Neural cell (in vitro differentiated cells): ENCODE measurements around the gene SERPINB8. TPM values are rescaled to one million over a fixed set of nuclear protein-coding genes. Genes with fewer than 3 reads are reported as not detected.

Experiments
- H2AFZ ChIP-seq: fragments of 200-600, 300-800 bp; sonication (generic), shearing (Covaris generic); 2 replicates; pipeline ENCODE4 v1.6.0; 2014; ENCODE audit warnings: low read depth, mild to moderate bottlenecking, antibody characterized with exemption, low read length, moderate library complexity
- H3F3A ChIP-seq: fragments of 200-600 bp; shearing (Covaris generic); 2 replicates; pipeline ENCODE4 v1.6.1; 2016; ENCODE audit warnings: mild to moderate bottlenecking, moderate library complexity, mixed read lengths, antibody characterized with exemption, low read length; ENCODE audit not compliant: insufficient read depth, poor library complexity, severe bottlenecking
- H3K27ac ChIP-seq: fragments of 200-600, 300-800 bp; sonication (generic), shearing (Covaris generic); 2 replicates; pipeline ENCODE4 v1.5.1; 2014; ENCODE audit warnings: mild to moderate bottlenecking, low read length, moderate library complexity
- H3K27me3 ChIP-seq: fragments of 300-800, 200-600 bp; sonication (generic), shearing (Covaris generic); 2 replicates; pipeline ENCODE4 v1.6.0; 2014; ENCODE audit warnings: mild to moderate bottlenecking, low read depth, low read length, moderate library complexity; ENCODE audit not compliant: insufficient read depth
- H3K36me3 ChIP-seq: fragments of 300-800, 200-600 bp; sonication (generic), shearing (Covaris generic); 2 replicates; pipeline ENCODE4 v1.5.1; 2014; ENCODE audit warnings: mild to moderate bottlenecking, antibody characterized with exemption, low read length, moderate library complexity; ENCODE audit not compliant: insufficient read depth
- H3K4me2 ChIP-seq: fragments of 300-800, 200-600 bp; sonication (generic), shearing (Covaris generic); 2 replicates; pipeline ENCODE4 v1.6.0; 2014; ENCODE audit warnings: mild to moderate bottlenecking, low read length
- H3K4me3 ChIP-seq: fragments of 300-800, 200-600 bp; sonication (generic), shearing (Covaris generic); 2 replicates; pipeline ENCODE4 v1.5.1; 2014; ENCODE audit warnings: mild to moderate bottlenecking, low read length, moderate library complexity
- H3K79me2 ChIP-seq: fragments of 200-600 bp; shearing (Covaris generic); replicated peaks from 2 replicates; pipeline ENCODE4 v1.6.0; 2014; ENCODE audit warnings: mild to moderate bottlenecking, low read length, moderate library complexity; ENCODE audit not compliant: insufficient read depth
- H3K9ac ChIP-seq: fragments of 300-800, 200-600 bp; sonication (generic), shearing (Covaris generic); 2 replicates; pipeline ENCODE4 v1.6.1; 2016; ENCODE audit warnings: mild to moderate bottlenecking, low read length, mixed read lengths
- H3K9me2 ChIP-seq: fragments of 200-600 bp; shearing (Covaris generic); 2 replicates; pipeline ENCODE4 v1.6.1; 2016; ENCODE audit warnings: mild to moderate bottlenecking, low read length, mixed read lengths; ENCODE audit not compliant: insufficient read depth
- H3K9me3 ChIP-seq: fragments of 200-600, 300-800 bp; sonication (generic), shearing (Covaris generic); 2 replicates; pipeline ENCODE4 v1.6.1; 2016; ENCODE audit warnings: mild to moderate bottlenecking, mixed run types, low read length, moderate library complexity, mixed read lengths
- H4K20me1 ChIP-seq: fragments of 200-600 bp; shearing (Covaris generic); 2 replicates; pipeline ENCODE4 v1.6.1; 2016; ENCODE audit warnings: mild to moderate bottlenecking, mixed run types; ENCODE audit not compliant: insufficient read depth
- EP300 ChIP-seq: fragments of 450-650 bp; conservative IDR thresholded peaks from 2 replicates; pipeline ENCODE4 v1.6.1; 2014; ENCODE audit warnings: antibody characterized with exemption, mild to moderate bottlenecking, moderate library complexity; ENCODE audit not compliant: poor library complexity, severe bottlenecking
- EZH2 ChIP-seq: fragments of 200-600, 300-800 bp; shearing (Covaris generic), sonication (generic); IDR thresholded peaks from 2 replicates; pipeline ENCODE4 v1.6.1; 2014; ENCODE audit warnings: antibody characterized with exemption, low read length, borderline replicate concordance, mild to moderate bottlenecking; ENCODE audit not compliant: insufficient read depth, poor library complexity, severe bottlenecking
- MXI1 ChIP-seq: fragments of 450-650 bp; conservative IDR thresholded peaks from 2 replicates; pipeline ENCODE4 v1.6.1; 2014; ENCODE audit warnings: antibody characterized with exemption, mild to moderate bottlenecking; ENCODE audit not compliant: poor library complexity, severe bottlenecking
- POLR2AphosphoS5 ChIP-seq: IDR thresholded peaks from 2 replicates; pipeline ENCODE4 v1.6.1; 2012
- RAD21 ChIP-seq: fragments of 450-650 bp; conservative IDR thresholded peaks from 2 replicates; pipeline ENCODE4 v1.6.1; 2014; ENCODE audit warnings: antibody characterized with exemption, mild to moderate bottlenecking, moderate library complexity
- SMC3 ChIP-seq: fragments of 450-650 bp; conservative IDR thresholded peaks from 2 replicates; pipeline ENCODE4 v1.6.1; 2014; ENCODE audit warnings: antibody characterized with exemption, mild to moderate bottlenecking, moderate library complexity; ENCODE audit not compliant: poor library complexity
- TAF1 ChIP-seq: IDR thresholded peaks from 2 replicates; pipeline ENCODE4 v1.6.1; 2012; ENCODE audit warnings: low read depth
- polyA plus RNA-seq: library from polyadenylated mRNA; depleted of rRNA; stranded (reverse); fragments of >200 nt; gene quantifications from 2 replicates; pipeline ENCODE4 v1.2.3, GENCODE V29; 2014
- TF ChIP-seq, protein P1 (sequence below): IDR thresholded peaks from 2 replicates; pipeline ENCODE4 v1.6.1; 2012; ENCODE audit warnings: borderline replicate concordance
- TF ChIP-seq, protein P2 (sequence below): fragments of 450-650 bp; IDR thresholded peaks from 2 replicates; pipeline ENCODE4 v1.5.1; 2014; ENCODE audit warnings: antibody characterized with exemption, mild to moderate bottlenecking, moderate library complexity; ENCODE audit not compliant: poor library complexity, severe bottlenecking

Gene SERPINB8
- polyA plus RNA-seq, 1 donor from 2014 or later, result 2.0 TPM

DNA sequence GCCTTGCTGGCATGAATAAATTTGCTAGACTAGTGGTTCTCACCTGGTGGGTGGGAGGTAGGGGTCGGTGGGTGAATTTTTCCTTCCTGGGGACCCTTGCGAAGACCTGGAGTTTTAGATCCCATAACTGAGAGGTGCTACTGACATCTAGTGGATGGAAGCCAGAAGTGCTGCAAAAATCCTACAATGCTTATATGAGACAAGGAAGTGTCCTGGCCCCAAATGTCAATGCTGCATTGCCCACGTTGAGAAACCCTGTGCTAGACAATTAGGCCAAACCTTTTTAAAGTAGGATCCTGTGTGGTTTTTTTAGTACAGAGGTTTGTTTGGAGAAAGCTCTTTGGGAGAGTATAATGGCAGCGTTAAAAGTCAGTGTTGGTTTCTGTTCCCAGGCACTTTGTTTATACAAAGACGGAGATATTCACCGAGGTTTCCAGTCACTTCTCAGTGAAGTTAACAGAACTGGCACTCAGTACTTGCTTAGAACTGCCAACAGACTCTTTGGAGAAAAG lies 9.6 kb downstream of the SERPINB8 start:
- no peaks in the 10 kb centered on the region for H3K9me2 ChIP-seq
- H2AFZ ChIP-seq, result no peak overlapping the region
- H3K4me2 ChIP-seq, result no peak overlapping the region
- H3K27ac ChIP-seq, result no peak overlapping the region
- H3K79me2 ChIP-seq, result no peaks in the 10 kb centered on the region
- TF ChIP-seq MXI1 (no peak), TAF1 (no peak), POLR2AphosphoS5 (no peak), RAD21 (peak; percentile 83), EP300 (no peak), EZH2 (no peak), SMC3 (peak; percentile 81)
- TF ChIP-seq, protein P1, sequence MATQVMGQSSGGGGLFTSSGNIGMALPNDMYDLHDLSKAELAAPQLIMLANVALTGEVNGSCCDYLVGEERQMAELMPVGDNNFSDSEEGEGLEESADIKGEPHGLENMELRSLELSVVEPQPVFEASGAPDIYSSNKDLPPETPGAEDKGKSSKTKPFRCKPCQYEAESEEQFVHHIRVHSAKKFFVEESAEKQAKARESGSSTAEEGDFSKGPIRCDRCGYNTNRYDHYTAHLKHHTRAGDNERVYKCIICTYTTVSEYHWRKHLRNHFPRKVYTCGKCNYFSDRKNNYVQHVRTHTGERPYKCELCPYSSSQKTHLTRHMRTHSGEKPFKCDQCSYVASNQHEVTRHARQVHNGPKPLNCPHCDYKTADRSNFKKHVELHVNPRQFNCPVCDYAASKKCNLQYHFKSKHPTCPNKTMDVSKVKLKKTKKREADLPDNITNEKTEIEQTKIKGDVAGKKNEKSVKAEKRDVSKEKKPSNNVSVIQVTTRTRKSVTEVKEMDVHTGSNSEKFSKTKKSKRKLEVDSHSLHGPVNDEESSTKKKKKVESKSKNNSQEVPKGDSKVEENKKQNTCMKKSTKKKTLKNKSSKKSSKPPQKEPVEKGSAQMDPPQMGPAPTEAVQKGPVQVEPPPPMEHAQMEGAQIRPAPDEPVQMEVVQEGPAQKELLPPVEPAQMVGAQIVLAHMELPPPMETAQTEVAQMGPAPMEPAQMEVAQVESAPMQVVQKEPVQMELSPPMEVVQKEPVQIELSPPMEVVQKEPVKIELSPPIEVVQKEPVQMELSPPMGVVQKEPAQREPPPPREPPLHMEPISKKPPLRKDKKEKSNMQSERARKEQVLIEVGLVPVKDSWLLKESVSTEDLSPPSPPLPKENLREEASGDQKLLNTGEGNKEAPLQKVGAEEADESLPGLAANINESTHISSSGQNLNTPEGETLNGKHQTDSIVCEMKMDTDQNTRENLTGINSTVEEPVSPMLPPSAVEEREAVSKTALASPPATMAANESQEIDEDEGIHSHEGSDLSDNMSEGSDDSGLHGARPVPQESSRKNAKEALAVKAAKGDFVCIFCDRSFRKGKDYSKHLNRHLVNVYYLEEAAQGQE, result no peak
- TF ChIP-seq, protein P2, sequence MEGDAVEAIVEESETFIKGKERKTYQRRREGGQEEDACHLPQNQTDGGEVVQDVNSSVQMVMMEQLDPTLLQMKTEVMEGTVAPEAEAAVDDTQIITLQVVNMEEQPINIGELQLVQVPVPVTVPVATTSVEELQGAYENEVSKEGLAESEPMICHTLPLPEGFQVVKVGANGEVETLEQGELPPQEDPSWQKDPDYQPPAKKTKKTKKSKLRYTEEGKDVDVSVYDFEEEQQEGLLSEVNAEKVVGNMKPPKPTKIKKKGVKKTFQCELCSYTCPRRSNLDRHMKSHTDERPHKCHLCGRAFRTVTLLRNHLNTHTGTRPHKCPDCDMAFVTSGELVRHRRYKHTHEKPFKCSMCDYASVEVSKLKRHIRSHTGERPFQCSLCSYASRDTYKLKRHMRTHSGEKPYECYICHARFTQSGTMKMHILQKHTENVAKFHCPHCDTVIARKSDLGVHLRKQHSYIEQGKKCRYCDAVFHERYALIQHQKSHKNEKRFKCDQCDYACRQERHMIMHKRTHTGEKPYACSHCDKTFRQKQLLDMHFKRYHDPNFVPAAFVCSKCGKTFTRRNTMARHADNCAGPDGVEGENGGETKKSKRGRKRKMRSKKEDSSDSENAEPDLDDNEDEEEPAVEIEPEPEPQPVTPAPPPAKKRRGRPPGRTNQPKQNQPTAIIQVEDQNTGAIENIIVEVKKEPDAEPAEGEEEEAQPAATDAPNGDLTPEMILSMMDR, result peak; percentile 87
- no peak overlapping the region for H3K4me3 ChIP-seq
- H3F3A ChIP-seq, result no peaks in the 10 kb centered on the region
- no peaks in the 10 kb centered on the region for H4K20me1 ChIP-seq
- H3K9me3 ChIP-seq, result no peaks in the 10 kb centered on the region
- no peaks in the 10 kb centered on the region for H3K36me3 ChIP-seq
- no peaks in the 10 kb centered on the region for H3K27me3 ChIP-seq
- H3K9ac ChIP-seq, result no peak overlapping the region

DNA sequence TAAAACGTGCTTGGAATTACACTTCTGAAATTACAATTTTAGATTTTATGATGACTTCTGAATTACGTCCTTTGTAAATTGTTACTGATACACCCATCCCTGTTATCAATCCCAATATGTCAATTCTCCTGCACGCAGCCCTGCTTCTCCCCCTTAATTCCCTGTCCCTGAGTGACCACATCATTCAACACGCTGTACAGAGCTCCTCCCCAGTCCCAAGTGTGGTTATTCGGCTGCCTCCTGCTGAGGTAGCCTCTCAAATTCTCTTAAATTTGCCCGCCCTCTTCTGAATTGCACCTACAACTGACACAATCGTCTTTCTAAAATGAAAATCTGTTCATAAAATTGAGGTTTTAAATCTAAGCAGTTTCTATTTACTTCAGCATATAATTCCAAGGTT lies 10.1 kb downstream of the SERPINB8 start:
- Histone ChIP-seq H3K4me2 (no peak overlapping the region), H3K27me3 (no peaks in the 10 kb centered on the region), H3K79me2 (no peaks in the 10 kb centered on the region), H3F3A (no peaks in the 10 kb centered on the region), H3K27ac (no peak overlapping the region), H4K20me1 (no peaks in the 10 kb centered on the region), H3K9ac (no peak overlapping the region), H3K9me2 (no peaks in the 10 kb centered on the region), H3K4me3 (no peak overlapping the region), H3K9me3 (no peaks in the 10 kb centered on the region), H2AFZ (no peak overlapping the region), H3K36me3 (no peaks in the 10 kb centered on the region)
- no peak for TF ChIP-seq RAD21
- no peak for TF ChIP-seq MXI1
- no peak for TF ChIP-seq POLR2AphosphoS5
- TF ChIP-seq EZH2, result no peak
